AG10803 (cell line): Measurements from ENCODE around the gene PPIF.

ENCODE experiments used
- DNase-seq: peaks from one replicate; pipeline ENCODE4 v3.0.0; 2010; ENCODE audit warnings: low read depth
- H3K4me3 ChIP-seq: 2 replicates; pipeline ENCODE4 v1.5.1; 2011; ENCODE audit warnings: mild to moderate bottlenecking, low read length, control low read depth
- TF ChIP-seq, protein P1 (sequence below): conservative IDR thresholded peaks from 2 replicates; pipeline ENCODE4 v1.5.1; 2011; ENCODE audit warnings: mild to moderate bottlenecking, low read length, control low read depth, inconsistent platforms

The PPIF gene

GRCh38 chr10:79310200-79310865 is 36.9 kb upstream of the PPIF start:
- TF ChIP-seq, protein P1, sequence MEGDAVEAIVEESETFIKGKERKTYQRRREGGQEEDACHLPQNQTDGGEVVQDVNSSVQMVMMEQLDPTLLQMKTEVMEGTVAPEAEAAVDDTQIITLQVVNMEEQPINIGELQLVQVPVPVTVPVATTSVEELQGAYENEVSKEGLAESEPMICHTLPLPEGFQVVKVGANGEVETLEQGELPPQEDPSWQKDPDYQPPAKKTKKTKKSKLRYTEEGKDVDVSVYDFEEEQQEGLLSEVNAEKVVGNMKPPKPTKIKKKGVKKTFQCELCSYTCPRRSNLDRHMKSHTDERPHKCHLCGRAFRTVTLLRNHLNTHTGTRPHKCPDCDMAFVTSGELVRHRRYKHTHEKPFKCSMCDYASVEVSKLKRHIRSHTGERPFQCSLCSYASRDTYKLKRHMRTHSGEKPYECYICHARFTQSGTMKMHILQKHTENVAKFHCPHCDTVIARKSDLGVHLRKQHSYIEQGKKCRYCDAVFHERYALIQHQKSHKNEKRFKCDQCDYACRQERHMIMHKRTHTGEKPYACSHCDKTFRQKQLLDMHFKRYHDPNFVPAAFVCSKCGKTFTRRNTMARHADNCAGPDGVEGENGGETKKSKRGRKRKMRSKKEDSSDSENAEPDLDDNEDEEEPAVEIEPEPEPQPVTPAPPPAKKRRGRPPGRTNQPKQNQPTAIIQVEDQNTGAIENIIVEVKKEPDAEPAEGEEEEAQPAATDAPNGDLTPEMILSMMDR = no peak
- H3K4me3 ChIP-seq = no peak overlapping the region
- no peak for DNase-seq

- TF ChIP-seq, protein P1 = no peak
- no peak overlapping the region for H3K4me3 ChIP-seq
- DNase-seq = no peak
These were observed 36.2 kb upstream of the PPIF start for GRCh38 chr10:79310911-79311573.

- no peak for DNase-seq
- no peak overlapping the region for H3K4me3 ChIP-seq
- TF ChIP-seq, protein P1 = no peak
These were observed 35.5 kb upstream of the PPIF start for GRCh38 chr10:79311581-79312407.

DNA sequence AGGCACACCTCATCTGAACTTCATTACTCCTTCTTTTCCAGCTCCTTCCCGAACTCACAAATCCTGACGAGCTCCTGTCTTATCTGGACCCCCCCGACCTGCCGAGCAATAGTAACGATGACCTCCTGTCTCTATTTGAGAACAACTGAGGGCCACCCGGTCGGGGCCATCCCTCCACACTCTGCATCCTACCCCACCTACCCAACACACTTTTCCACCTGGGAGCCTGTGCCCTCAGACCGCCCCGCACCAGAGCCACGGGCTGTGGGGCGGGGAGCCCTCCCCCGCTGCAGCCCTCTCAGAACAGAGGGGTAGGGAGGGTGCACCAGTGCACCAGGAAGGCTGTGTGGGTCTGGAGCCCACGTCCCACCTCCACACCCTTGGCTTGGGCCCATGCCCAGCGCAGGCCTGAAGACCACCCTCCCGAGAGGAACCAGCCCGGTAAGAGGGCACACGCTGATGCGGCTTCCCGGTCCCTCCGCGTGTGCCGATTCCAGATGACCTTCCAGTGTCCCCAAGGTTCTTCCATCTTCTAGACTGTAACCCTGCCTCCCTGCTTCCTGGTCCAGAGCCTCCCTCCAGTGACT is 34.6 kb upstream of the PPIF start:
- no peak for DNase-seq
- TF ChIP-seq, protein P1 = no peak

GRCh38 chr10:79313320-79313719 is 33.9 kb upstream of the PPIF start:
- TF ChIP-seq, protein P1 = no peak
- no peak for DNase-seq
- no peak overlapping the region for H3K4me3 ChIP-seq

More for the DNA sequence above, 34.6 kb upstream of the PPIF start:
- no peak overlapping the region for H3K4me3 ChIP-seq

DNA sequence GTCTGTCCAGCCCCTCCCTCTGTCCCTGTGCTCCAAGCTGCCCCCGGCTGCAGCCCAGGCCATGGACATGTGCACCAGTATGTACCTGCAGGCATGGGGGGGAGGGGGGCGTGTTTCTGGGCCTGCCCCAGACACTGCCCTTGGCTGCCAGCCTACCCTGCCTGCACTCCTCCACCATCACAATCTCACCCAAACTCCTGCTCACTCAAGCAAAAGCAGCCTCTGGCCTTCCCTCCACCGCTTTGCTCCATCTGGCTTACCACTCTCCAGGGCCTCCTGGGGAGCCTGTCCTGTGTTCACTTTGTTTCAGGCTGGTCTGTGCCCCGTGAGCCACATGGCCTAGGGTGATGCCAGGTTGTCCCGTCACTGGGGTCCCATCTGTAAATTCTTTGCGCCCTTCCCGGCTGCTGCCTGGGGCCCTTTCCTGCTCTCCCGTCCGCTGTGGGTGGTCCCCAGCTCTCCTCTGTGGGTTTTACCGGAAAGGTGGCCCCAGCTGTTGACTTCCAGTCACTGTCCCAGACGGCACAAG is 33.3 kb upstream of the PPIF start:
- no peak for DNase-seq
- TF ChIP-seq, protein P1 = no peak
- H3K4me3 ChIP-seq = no peak overlapping the region
